LoVo (cell line): ENCODE measurements around the gene NDUFAF2.
"Not testable (repeated sequence)": the region's sequence is repeated elsewhere in the genome, so short reads cannot be mapped to it uniquely, and the experiment has no call there.

Experiments used
- DNase-seq: peaks from one replicate; pipeline ENCODE4 v3.0.0-alpha.2; 2016; ENCODE audit warnings: low spot score

NDUFAF2 gene

DNA sequence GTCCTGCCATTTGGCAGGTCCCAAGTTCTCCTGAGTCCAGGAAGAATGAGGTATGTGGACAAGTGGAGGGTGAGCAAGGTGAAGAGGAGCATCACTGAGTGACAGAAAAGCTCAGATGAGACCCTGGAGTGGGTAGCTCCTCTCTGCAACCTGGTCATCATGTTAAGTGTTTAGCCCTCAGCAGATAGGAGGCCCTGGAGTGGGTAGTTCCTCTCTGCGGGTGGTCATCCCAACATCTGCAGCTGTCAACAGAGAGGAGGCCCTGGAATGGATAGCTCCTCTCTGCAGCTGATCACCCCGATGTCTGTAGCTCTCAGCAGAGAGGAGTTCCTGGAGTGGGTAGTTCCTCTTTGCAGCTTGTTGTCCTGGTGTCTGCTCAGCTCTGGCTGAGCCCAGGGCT lies 48.4 kb downstream of the NDUFAF2 start:
- no peak for DNase-seq

GRCh38 chr5:60993875-60994571 lies 49.0 kb downstream of the NDUFAF2 start:
- no peak for DNase-seq

GRCh38 chr5:60996368-60996767 lies 51.4 kb downstream of the NDUFAF2 start:
- DNase-seq = no peak

DNA sequence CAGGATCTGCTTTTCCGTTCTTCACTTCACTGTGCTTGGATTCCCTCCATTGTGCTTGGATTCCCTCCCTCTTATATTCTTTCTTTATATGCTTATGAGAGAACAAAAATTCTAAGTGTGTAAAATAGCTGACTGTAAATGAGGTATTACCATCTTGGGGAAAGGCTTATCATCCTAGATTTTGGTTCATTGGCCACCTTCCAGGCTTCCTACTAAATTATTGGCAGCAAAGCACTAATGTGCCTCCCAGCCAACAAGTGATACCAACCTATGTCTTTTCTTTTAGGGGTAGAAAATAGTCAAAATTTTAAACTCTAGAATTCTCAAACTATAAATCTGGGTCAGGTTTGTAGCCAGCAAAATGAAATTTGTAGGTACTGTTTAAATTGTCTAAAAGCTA lies 52.7 kb downstream of the NDUFAF2 start:
- DNase-seq = no peak

DNA sequence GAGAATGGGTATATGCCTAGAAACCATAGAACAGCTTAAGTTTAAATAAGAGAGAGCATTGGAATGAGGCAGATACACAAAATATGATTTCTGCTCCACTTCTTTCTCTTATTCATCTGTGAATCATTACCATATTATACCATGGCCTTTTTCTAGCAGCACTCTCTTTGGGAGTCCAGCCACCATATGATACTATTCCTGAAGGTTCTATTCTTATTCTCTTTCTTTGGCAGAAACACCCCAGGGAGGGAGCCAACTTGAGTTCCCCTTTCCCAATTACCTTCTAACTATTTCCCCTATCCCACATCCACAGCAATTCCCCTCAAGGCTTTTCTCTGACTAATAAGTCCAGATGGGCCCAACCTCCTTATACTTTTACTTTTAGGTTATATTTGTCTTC lies 55.9 kb downstream of the NDUFAF2 start:
- DNase-seq = no peak

GRCh38 chr5:61001647-61002046 lies 56.6 kb downstream of the NDUFAF2 start:
- no peak for DNase-seq

DNA sequence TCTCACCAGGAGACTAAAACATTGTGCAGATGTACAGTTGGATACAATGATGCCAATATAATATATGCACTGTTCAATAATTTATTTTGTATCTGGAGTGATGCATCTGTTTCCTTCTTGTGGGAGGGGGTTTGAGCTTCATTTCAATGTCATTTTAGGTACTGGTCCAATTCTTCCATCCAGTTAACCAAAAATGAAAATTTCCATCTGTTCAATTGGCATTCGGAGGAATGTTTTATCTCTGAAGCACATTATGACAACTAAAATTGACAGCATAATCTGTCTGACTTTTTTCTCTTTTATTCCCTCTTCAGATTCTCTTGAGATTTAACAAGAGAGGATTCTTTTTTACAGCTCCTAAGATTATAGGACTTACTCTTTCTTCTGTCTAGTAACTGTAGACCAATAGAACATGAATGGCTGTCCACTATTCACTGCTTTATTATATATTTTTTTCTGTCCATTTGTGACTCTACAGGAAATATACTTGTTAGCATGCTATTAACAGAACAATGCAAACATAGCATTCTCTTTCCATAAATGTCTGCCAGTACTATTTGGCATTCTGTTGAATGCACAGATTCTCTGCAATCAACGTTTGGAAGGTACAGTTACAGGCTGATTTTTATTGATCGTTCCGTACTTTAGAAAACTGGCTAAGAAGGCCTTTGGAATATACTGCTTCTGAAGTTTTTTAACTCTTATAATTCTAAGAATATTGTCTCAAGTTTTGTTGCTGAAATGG lies 57.8 kb downstream of the NDUFAF2 start:
- DNase-seq = no peak

GRCh38 chr5:61004448-61004847 lies 59.4 kb downstream of the NDUFAF2 start:
- DNase-seq = no peak

DNA sequence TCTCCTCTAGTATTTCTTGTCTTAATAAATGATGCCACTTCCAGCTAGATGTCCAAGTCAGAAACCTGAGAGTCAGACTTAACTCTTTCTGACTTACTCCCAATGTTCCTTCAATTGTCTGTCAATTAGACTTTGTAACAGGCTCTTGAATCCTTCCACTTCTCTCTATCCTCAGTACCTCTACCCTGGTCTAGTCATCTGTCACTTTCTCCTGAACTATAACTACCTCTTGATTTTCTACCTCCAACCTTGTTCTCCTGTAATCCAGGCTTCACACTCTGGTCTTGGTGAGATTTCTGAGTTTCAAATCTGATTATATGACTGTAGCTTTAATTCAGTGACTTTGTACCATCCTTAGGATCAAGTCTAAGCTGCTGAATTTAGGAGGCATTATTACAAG lies 64.9 kb downstream of the NDUFAF2 start:
- no peak for DNase-seq

- DNase-seq = no peak
Measured at GRCh38 chr5:61010467-61011454, 65.8 kb downstream of the NDUFAF2 start.

- DNase-seq = no peak
Measured at GRCh38 chr5:61018062-61018461, 73.1 kb downstream of the NDUFAF2 start.

- no peak for DNase-seq
Measured at GRCh38 chr5:61019642-61020041, 74.6 kb downstream of the NDUFAF2 start.

DNA sequence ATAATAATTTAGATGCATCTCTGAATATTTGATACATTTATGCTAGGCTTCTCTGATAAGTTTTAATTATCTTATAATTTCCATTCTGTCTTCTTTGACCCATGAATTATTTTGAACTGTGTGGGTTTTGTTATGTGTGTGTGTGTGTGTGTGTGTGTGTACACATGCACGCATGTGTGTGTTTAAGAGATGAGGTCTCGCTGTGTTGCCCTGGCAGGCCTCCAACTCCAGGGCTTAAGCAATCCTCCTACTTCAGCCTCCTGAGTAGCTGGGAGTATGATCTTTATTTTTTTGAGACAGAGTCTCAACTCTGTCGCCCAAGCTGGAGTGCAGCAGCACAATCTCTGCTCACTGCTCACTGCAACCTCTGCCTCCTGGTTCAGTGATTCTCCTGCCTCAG lies 75.4 kb downstream of the NDUFAF2 start:
- DNase-seq = no peak

DNA sequence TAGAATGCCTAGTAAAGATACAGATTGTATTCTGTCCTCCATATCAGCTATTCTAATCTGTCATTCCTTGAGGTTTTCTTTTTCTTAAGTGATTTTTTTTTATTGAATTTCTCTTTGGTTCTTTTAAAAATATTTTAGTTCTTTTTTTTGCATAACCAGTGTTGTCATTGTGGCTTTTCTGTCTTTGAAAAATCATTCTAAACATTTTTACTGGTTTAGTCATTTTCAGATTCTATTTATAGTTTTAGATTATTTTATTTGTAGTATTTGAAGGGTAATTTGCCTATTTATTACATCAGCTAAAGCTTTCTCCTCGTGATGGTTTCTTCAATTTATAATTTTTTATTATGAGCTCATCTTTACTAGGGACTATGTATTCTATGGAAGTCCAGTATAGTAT lies 78.1 kb downstream of the NDUFAF2 start:
- no peak for DNase-seq

DNA sequence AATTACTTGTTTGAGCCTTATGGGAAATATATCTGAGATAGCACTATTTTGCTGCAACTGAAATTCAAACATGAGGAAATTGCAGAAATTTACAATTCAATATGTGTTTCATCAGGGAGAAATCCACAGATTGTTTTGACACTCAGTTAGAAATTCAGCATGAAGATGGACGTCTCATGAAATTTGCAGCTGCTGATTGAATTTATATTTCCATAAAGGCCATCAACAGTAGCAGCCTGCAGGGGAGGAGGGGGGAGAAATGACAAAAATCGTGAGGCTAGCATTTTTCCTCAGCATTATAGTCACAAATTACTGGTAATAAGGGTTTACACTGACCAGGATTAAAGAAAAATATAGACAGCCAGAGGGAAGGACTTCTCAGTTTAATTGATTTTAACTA lies 81.0 kb downstream of the NDUFAF2 start:
- no peak for DNase-seq

DNA sequence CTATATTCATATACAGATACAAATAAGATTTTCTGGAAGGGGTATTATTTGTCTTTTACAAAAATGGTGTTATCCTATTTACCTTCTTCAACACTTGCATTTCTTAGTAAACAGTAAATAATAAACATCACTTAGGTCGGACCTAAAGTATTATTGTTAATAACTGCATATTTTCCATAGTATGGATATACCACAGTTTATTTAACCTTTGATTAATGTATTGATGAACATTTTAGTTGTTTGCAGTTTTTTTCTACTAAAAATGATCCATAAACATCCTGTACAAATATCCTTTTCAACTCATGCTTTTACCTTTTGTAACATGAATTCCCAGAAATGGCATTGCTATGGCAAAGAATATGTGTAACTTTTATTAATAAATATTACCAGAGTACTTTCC lies 83.4 kb downstream of the NDUFAF2 start:
- DNase-seq = no peak

- DNase-seq = no peak
Measured at GRCh38 chr5:61029456-61030162, 84.6 kb downstream of the NDUFAF2 start.

DNA sequence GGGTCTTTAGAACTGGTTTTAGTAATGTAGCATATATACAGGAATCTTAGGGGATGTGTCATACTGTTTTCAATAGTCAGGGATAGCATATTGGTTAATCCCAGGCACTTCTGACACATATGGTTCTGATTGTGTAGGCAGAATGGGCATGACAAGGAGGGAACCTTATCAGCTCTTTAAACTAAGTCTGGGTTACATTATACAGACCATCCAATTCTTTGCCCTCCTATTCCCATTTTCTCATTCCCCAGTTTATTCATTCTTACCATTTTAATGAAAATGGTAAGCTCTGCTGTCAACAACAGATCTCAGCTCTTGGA lies 85.1 kb downstream of the NDUFAF2 start:
- DNase-seq = no peak

DNA sequence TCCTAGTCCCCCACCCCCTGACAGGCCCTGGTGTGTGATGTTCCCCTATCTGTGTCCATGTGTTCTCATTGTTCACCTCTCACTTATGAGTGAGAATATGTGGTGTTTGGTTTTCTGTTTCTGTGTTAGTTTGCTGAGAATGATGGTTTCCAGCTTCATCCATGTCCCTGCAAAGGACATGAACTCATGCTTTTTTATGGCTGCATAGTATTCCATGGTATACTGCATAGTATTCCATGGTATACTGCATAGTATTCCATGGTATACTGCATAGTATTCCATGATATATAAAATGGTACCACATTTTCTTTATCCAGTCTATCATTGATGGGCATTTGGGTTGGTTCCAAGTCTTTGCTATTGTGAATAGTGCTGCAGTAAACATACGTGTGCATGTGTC lies 86.3 kb downstream of the NDUFAF2 start:
- DNase-seq = not testable (repeated sequence)

DNA sequence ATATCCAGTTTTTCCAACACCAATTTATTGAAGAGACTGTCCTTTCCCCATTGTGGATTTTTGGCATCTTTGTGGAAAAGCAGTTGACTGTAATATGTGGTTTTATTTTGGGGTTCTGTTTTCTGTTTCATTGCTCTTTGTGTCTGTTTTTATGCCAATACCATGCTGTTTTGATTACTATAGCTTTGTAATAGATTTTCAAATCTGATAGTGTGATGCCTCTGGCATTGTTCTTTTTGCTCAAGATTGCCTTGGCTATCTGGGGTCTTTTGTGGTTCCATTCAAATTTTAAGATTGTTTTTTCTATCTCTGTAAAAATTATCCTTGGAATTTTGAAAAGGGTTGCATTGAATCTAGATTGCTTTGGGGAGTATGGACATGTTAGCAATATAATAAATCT lies 99.5 kb downstream of the NDUFAF2 start:
- DNase-seq = no peak

- no peak for DNase-seq
Measured at GRCh38 chr5:61047346-61047745, 102.3 kb downstream of the NDUFAF2 start.

GRCh38 chr5:61048534-61048933 lies 103.5 kb downstream of the NDUFAF2 start:
- peak; percentile 41 for DNase-seq
